ENCODE results near the gene GAREM1. TPM values are rescaled to one million over a fixed set of nuclear protein-coding genes. Genes with fewer than 3 reads are reported as not detected.

GAREM1 gene
- total RNA-seq, 1 donor from 2014 or later: 26.8 TPM

DNA sequence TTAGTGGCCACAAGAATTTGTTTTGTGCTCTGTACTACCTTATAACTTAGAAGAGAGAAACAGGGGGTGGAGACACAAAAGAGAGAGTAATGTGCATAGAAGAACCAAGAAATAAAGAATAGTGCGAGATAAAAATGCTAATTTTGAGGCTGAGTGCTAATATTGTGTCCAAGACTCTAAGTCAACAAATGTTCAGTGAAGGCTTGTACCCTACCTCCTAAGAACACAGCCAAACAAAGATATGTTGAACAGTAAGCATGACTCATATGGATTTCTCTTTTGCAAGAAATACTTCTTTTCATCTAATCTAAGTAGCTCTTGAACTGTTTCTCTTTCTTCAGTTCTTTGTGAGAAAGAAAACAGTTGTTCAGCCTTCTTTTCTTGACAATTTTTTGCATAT, 45.2 kb downstream of the GAREM1 start:
- DNase-seq (ENCODE audit: low spot score): no peak

DNA sequence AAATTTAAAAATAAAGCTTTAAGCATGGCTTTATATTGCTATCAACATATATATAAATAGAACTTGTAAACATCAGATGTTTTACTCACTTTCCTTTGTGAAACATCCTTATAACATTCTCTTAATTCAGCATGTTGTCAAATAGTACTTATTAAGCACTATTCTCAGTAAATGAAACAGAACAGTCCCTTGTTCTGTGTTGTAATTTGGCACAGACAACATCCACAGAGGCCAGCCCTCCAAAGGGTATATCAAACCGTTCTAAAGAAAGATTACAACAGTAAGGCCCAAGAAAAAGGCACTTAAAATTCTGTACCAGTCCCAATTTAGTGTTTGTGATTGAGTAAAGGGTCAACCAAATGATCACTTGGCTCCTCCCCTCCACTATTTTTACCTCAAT, 46.0 kb downstream of the GAREM1 start:
- no peak for DNase-seq (ENCODE audit: low spot score)

DNA sequence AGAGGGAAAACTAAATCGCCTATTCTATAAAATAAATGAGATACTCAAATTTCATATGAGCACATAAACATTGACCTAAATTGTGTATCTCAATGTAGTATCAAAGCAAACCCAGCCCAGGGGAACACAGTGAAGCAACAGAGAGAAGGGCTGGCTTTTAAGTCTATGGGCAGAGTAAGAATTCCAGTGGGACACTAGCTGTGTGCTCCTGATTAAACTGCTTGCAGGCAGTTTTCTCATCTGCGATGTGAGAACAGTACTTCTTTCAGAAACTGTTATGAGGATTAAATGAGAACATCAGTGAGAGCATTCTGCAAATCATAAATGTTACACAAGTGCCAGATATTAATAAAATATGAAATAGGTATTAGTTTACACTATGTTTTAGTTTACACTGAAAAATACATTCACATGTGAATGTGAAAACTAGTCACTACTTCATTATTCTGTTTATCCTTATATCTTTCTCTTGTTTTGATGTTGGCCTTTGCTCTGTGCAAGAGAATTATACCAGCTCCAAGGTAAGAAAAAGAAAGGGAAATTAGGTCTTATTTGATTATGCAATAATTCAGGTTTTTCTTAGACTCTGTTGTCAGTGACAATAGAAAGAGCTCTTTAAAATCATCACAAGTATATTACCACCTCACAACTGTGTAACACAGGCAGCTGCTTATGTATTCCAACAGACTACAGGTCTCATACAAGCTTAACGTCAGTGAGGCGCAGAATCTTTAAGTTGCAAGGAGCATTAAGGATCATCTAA, 47.5 kb downstream of the GAREM1 start:
- no peak for DNase-seq (ENCODE audit: low spot score)

DNA sequence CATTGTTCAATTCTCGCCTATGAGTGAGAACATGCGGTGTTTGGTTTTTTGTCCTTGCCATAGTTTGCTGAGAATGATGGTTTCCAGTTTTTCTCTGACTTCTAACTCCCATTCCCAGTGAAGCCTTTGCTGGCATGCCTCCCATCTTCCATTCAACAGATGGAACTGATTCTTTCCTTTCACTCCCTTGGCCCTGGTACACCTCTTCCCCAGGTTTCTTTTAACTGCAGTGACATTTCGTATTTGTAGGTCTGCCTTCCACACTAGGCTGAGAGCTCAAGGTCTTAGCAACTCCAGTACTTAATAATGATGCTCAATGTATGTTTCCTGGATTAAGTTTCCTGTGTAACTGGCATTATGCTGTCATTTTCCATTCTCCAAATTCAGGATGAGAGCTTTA, 48.5 kb downstream of the GAREM1 start:
- no peak for DNase-seq (ENCODE audit: low spot score)

DNA sequence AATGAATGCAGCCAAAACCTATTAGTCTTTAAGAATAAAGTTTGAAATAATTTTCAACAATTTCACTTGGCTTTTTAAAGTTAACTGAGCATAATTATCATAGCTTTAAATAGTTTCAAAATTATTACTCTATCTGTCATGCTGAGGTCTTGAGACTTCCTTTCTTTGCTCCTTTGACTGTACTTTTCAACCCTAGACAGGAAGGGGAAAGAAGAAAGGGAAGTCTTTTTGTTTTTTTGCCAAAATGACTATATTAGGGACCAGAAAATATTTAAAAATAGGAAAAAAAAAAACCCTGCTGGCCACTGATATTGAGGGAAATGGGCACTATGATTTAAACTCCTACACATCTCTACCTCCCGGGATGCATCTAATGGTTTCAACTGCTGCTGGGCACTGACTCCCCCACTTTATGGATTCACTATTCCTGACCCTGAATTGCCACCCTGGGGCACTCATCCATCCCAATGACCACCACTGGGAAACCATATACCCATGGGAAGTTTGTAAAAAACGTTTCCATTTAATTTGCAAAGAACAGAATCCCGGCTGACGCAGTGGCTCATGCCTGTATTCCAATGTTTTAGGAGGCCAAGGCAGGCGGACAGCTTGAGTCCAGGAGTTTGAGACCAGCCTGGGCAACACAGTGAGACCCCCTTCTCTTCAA, 50.5 kb downstream of the GAREM1 start:
- no peak for DNase-seq (ENCODE audit: low spot score)

DNA sequence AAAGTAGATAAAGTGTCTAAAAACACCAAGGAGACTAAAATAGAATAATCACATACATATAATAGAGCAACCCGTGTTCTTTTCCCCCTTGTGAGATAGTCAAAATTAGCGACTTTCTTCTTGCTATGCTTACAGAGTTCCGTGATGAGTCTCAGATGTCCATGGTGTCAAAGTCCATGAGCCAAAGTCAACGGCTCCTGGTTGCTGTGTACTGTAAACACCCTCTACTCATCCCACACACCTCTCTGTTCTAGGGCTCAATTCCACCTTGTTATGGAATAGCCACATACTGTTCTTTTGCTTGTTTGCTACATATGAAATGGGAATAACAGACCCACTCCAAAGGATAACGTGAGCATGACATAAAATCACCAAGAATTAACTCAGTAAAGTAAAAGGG, 52.5 kb downstream of the GAREM1 start:
- no peak for DNase-seq (ENCODE audit: low spot score)

DNA sequence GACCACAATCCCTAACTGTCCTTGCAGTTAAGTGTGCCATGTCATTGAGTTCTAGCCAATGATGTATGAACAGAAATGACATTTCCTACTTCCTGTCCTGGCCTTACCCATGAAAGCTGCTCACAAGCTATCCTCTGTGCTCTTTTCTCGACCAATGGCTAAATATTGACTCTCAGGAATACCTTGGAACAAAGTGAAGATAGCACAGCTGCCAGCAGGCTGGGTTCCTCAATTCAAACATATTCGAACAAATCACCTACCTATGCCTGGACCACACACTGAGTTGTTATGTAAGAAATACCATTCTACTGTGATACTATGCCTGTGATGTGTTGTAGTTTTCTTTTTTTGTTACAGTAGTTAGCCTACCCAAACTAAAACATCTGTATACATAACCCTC, 65.1 kb downstream of the GAREM1 start:
- no peak for DNase-seq (ENCODE audit: low spot score)

DNA sequence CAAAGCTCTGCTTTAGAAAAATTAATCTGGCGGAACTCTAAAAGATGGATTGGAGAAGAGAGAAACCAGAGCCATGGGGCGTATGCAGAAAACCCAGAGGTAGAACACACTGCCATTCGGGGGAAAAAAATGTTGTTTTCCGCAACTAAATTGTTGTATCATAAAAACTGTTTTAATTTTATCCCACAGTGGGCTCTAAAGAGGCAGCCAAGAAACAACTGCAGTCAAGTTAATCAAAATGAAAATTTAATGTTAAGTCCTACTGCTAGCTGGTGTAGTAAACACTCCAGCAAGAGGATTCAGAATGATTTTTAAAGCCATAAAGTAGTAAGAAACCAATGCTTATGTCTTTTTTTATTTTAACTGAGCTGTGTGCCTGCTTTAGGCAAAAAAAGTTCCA, 69.1 kb downstream of the GAREM1 start:
- no peak for DNase-seq (ENCODE audit: low spot score)

DNA sequence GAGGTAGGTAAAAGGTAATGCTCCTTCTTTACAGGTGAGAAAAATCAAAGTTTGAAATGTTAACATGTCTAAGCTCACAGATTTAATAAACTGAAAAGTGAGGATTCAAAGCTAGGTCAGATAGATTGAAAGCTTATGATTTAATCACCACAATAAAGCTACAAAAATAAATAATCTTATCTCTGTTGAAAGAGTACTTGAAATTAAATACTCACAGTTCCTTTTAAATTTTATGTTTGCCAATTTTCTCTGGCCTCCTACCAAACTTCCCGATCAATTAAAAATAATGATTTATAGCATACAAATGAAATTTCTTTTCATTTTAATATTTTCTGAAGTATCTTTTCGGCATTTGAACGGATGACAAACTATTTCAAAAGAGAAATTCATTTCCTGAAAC, 77.3 kb downstream of the GAREM1 start:
- no peak for DNase-seq (ENCODE audit: low spot score)

DNA sequence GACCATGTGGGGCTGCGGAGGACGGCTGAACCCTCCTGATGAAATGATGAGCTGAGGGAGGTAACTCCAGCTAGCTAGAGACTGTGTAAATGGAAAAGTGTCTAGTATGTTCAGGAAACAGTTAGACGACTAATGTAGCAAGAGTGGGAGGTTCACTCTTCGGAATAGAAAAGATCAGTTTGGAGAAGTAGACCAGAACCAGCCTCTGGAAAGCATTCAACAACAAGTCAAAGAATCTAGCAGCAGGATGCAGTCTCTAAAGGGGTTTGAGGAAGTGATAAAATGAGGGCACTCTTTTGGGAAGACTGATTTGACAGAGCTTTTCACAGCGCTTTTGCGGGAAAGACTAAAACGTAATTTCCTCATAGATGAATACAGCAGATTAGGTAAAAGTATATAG, 79.6 kb downstream of the GAREM1 start:
- DNase-seq (ENCODE audit: low spot score): no peak

DNA sequence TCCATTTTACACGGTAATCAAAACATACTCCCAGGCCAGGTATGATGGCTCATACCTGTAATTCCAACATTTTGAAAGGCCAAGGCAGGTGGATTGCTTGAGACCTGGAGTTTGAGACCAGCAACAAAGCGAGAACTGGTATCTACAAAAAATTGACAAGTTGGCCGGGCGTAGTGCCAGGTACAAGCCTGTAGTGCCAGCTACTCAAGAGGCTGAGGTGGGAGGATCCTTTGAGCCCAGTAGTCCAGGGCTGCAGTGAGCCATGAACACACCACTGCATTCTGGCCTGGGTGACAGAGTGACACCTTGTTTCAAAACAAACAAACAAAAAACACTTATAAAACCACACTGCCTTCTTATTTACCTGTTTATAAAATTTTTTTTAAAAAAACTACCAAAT, 80.8 kb downstream of the GAREM1 start:
- DNase-seq (ENCODE audit: low spot score): peak; percentile 56

DNA sequence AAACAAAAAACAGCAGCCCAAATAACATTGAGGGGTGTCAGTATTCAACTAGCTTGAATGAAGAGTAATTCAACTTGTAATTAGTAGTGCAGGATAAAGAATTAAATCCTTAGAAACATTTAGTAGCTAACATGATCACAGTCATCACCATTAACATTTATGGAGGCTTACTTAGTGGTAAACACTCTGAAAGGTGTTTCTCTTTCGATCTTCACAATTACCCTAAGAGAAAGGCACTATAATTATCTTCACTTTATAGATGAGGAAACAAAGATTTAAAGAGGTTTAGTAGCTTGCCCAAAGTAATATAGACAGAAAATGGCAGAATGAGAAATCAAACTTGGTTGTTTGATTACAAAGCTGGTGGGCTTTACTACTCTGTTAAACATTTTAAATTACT, 81.5 kb downstream of the GAREM1 start:
- DNase-seq (ENCODE audit: low spot score): no peak

DNA sequence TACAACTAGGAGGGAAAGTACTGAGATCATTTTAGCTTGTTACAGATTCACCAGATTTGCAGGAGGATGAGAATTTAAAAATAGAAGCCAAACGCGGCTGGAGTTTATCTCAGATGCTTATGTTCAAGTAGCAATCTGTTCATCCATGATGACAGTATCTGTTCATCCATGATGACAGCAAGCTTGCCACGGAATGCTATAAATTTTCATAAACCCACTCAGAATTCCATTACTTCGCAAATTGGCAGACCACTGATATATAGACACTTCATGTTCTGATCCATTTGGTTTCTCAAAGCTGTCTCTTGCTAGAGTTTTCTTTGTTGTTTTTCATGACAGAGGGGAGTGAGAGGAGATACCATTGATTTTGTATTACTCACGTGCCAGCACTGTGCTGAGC, 84.2 kb downstream of the GAREM1 start:
- DNase-seq (ENCODE audit: low spot score): no peak

DNA sequence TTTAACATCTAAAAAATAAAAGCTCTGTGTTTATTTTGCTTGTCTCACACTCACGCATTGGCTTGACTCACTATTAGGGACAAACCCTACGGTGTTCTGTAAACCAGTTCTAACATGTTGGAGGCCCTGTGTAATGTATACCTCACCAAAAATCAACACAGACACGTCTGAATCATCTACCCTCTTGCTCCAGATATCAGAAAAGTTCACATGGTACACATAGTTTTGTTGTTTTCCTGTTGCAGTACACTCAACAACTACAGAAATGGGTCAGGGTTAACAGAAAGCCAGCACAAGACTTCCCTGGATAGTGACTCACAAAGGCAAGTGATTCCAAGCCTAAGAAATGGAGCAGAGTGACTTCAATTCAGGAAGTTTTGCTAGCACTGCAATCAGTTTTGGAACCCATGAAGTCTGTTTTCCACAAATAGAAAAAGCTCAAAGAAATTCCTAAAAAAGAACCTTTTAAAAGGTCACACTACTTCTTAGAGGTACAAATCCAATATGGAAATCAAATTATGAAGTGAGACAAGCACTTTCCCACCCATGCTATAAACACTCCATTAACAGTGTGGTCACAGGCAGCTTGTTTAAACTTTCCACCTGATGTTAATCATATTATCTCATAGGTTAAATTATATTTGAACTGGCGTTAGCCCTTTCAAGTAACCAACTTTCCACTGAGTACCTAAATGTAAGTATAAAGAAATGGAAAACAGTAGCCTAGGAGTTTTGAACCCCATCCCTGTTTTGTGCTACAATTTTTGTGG, 87.4 kb downstream of the GAREM1 start:
- peak; percentile 52 for DNase-seq (ENCODE audit: low spot score)

DNA sequence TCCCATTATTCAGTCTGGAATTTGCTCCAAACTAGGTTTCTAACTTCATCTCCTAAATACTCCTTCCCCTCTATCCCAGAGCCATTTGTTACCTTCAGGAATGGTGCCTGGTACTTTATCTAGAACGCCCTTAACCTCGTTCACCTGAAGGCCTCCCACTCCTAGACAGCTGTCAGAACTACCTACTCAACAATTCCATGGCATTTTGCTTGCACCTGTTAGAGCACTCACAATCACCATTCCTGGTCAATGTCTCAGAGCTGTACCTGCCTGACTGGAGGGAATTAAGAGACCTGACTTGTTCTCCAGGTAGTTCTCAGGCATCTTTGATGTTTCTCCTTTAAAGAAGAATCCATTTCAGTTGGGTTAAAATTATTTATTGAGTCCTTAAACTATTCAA, 88.9 kb downstream of the GAREM1 start:
- no peak for DNase-seq (ENCODE audit: low spot score)

DNA sequence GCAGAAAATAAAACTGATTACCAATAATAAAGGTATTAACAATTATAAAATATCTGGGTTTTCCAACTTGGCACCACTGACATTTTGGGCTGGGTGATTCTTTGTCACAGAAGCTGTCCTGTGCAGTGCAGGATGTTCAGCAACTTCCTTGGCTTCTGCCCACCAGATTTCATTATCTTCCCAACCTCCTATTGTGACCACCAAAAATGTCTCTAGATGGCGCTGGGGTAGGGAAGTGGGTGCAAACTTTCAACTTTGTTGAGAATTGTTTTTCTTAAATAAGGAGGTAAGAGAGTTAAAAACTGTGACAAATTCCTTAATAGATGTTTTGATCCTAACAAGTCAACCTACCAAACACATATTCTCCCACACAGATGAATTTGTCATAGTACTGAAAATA, 90.1 kb downstream of the GAREM1 start:
- DNase-seq (ENCODE audit: low spot score): no peak

DNA sequence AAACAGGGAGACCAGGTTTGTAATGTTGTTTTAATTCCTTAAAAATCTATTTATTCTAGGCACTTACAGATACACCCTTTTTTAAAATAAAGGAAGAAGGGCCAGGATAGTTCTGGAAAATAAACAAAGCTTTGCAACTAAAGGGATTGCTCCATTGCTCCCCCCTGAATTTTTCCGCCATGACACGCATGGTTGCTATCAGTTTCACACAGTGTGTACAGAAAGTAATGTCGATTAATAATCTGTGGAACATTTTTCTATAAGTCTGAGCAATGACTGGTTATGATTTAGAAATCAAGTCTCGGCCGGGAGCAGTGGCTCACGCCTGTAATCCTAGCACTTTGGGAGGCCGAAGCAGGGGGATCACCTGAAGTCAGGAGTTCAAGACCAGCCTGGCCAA, 90.8 kb downstream of the GAREM1 start:
- DNase-seq (ENCODE audit: low spot score): no peak

DNA sequence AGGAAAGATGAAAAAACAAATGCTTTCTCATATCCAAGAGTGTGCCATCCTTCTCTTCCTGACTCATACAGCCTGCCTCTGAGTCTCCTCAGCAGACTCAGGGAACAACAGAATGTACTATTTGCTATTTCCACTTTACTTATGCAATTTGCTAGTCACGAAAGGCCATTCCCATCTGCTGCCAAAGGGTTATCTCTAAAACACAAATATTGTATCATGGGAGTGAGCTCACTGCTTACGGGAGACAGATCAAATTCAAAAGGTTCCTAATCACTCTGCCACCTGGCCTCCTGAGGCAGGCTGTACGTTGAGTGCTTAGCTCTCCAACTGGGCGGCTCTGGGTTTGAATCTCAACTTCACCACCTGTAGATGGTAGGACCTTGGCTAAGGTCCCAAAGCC, 92.0 kb downstream of the GAREM1 start:
- no peak for DNase-seq (ENCODE audit: low spot score)

DNA sequence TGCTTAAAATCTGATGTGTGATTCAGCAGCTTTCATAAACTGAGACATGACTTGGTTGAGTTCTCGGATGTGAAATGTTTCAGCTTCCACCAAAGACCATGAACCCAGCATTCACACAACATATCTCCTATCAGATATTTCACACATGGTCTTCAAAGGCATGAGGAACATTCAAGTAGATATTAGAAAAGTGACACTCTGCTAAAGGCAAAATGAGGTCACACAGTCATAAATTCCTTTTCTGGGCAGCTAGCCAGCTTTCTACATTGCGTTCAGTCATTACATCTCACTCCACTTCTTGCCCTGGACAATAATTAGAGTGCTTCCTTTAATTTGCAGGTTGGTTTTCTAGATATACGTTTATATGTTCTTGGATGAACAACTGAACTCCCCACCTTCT, 96.7 kb downstream of the GAREM1 start:
- DNase-seq (ENCODE audit: low spot score): no peak

DNA sequence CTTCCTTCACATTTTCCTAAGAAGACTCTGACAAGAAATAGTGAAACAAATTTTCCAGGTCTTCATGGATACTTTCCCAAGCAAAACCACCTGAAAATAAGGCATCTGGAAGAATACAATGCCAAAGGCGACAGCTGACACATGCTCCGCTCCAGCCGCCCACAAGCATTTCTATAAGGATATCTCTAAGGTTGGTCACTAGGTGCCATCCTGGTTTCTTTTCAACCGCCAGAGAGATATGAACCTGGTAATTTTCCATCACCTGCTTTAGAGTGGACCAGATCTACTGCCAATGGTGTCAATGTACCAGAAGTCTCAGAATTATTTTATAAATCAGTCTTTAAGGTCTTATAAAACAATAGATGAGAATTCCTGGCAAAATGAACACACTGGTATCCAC, 97.2 kb downstream of the GAREM1 start:
- DNase-seq (ENCODE audit: low spot score): no peak

DNA sequence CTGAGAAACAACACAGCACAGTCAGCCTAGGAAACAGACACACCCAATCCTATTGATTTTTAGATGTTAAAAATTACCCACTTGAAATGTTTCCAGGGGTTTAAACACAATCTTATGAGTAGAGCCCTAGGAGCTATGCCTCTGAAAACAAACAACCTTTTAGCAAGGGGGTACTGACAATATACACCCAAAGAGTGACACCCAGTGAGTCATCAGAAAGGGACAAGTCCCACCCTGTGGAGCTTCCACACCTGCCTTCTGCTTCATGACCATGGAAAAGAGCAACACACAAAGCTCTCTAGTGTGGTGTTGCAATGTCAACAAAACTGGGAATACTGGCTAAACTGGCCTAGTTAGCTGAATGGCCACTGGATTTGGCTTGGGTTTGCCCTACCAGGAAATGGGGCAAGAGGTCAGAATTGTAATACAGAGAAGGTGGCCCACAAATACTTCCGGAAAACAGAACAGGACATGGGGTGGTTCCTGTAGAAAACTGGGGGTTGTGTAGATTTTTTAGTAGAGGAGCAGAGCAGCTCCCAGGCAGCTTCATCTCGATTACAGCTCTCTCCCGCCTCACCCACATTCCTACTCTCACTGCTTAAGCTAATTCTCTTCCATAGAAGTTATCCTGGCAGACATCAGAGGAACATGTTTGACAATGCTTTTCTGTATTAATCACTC, 98.2 kb downstream of the GAREM1 start:
- peak; percentile 81 for DNase-seq (ENCODE audit: low spot score)

DNA sequence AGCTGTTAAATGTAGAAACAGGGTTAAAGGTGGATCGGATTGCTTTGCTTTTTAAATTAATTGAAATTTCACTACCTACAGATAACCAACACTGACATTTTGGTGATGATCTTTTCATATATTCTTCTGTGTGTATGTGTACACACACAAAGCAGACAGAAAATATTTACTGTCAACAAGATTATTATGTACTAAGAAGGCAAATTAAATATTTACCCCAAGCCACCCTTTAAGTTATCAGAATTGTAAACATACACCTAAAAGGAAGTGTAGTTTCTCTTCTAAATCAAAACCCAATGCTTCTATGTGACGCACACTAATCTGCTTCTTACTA, 98.7 kb downstream of the GAREM1 start:
- no peak for DNase-seq (ENCODE audit: low spot score)

DNA sequence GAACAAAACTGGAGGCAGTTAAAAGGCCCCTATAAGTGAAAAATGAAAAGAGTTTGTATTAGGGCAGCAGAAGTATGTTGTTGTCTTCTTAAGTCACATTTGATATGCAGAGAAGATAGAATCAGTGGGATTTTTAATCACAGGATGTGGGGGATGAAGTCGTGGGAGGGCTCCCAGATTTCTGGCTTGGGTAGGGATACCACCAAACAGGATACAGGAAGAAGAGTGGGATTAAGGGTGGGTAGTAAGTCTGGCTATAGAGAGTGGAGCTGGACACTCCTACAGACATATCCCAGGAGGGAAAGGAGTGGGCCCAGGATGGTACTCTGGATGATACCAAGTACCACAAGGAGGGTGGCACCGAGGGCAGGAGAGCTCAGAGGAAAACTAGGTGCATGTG, 99.3 kb downstream of the GAREM1 start:
- DNase-seq (ENCODE audit: low spot score): no peak
